HUES6 (cell line): ENCODE measurements around the gene MOSMO.
"Not testable (repeated sequence)": the region's sequence is repeated elsewhere in the genome, so short reads cannot be mapped to it uniquely, and the experiment has no call there.

Experiments used
- H3K27ac ChIP-seq: 2 replicates; pipeline ENCODE4 v1.7.0; 2013; ENCODE audit warnings: low read depth, mild to moderate bottlenecking, low read length, inconsistent platforms
- H3K27me3 ChIP-seq: 2 replicates; pipeline ENCODE4 v1.6.1; 2013; ENCODE audit warnings: low read length; ENCODE audit not compliant: control insufficient read depth, insufficient read depth
- H3K36me3 ChIP-seq: 2 replicates; pipeline ENCODE4 v1.6.1; 2013; ENCODE audit warnings: low read length; ENCODE audit not compliant: control insufficient read depth, insufficient read depth
- H3K4me1 ChIP-seq: 2 replicates; pipeline ENCODE4 v1.6.1; 2013; ENCODE audit warnings: low read length; ENCODE audit not compliant: control insufficient read depth, insufficient read depth
- H3K4me3 ChIP-seq: 2 replicates; pipeline ENCODE4 v1.5.1; 2013; ENCODE audit warnings: low read depth, low read length
- H3K9ac ChIP-seq: one replicate; pipeline ENCODE4 v1.6.1; 2013; ENCODE audit warnings: mild to moderate bottlenecking, low read length
- H3K9me3 ChIP-seq: 2 replicates; pipeline ENCODE4 v1.6.1; 2013; ENCODE audit warnings: low read depth, low read length; ENCODE audit not compliant: control insufficient read depth, insufficient read depth

MOSMO gene

DNA sequence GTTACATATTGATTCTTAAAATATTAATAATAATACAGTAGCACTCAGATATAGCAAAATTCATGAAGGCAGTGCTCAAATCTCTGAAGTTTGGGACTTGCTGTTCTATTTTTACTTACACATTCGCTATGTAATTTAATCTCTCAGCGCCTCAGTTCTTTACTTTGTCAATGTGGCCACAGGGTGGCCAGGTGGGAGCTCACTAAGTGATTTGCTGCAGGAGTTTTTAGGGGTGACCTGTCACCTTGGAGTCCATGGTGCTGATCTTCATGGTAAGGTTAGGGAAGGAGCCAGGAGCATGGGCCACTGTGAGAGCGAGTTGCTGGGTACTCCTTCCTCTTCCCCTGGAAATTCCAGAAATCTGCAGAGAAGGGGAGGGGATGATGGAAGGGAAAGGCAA lies 112.5 kb downstream of the MOSMO start:
- Histone ChIP-seq H3K9ac (no peak overlapping the region), H3K4me1 (no peaks in the 10 kb centered on the region), H3K36me3 (no peaks in the 10 kb centered on the region), H3K27ac (no peak overlapping the region), H3K9me3 (no peaks in the 10 kb centered on the region), H3K27me3 (no peaks in the 10 kb centered on the region), H3K4me3 (no peak overlapping the region)

DNA sequence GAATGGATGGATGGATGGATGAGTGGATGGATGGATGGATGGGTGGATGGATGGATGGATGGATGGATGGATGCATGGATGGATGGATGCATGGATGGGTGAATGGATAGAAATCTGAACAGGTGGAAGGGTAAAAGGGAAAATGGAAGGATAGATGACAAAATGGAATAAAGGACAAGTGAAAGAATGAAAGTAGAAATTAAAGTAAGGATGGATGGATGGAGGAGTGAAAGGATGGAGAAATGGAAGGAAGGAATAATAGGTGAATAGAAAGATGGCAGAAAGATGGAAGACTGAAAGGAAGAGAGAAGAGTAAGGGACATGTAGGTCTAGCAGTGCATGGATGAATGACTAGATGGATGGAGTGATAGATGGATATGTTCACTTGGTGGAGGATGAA lies 114.3 kb downstream of the MOSMO start:
- H3K9me3 ChIP-seq: no peaks in the 10 kb centered on the region
- H3K4me3 ChIP-seq: no peak overlapping the region
- H3K4me1 ChIP-seq: no peaks in the 10 kb centered on the region
- no peak overlapping the region for H3K27ac ChIP-seq
- no peaks in the 10 kb centered on the region for H3K27me3 ChIP-seq
- no peaks in the 10 kb centered on the region for H3K36me3 ChIP-seq
- H3K9ac ChIP-seq: no peak overlapping the region

DNA sequence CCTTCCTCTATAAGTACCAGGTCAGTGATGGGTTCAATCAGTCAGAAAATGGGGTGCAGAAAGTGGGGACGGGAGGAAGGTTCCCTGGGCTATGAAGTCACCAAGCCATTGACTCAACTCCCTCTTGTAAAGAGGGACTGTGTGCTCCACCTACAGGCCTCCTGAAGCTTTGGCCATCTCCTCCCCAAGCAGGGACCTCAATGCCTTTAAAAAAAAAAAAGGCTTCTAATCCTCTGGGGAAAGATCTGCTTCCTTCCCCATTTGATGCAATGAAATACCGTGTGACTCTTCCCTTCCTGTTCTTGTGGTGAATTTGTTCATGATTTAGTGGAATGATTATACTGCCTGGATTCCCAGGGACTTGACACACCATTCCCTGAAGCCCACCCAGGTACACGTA lies 115.2 kb downstream of the MOSMO start:
- H3K27ac ChIP-seq: no peak overlapping the region
- no peak overlapping the region for H3K9ac ChIP-seq
- no peaks in the 10 kb centered on the region; the same call in 1 of the 2 replicates for H3K27me3 ChIP-seq
- no peaks in the 10 kb centered on the region for H3K4me1 ChIP-seq
- no peaks in the 10 kb centered on the region for H3K9me3 ChIP-seq
- no peak overlapping the region for H3K4me3 ChIP-seq
- no peaks in the 10 kb centered on the region for H3K36me3 ChIP-seq

DNA sequence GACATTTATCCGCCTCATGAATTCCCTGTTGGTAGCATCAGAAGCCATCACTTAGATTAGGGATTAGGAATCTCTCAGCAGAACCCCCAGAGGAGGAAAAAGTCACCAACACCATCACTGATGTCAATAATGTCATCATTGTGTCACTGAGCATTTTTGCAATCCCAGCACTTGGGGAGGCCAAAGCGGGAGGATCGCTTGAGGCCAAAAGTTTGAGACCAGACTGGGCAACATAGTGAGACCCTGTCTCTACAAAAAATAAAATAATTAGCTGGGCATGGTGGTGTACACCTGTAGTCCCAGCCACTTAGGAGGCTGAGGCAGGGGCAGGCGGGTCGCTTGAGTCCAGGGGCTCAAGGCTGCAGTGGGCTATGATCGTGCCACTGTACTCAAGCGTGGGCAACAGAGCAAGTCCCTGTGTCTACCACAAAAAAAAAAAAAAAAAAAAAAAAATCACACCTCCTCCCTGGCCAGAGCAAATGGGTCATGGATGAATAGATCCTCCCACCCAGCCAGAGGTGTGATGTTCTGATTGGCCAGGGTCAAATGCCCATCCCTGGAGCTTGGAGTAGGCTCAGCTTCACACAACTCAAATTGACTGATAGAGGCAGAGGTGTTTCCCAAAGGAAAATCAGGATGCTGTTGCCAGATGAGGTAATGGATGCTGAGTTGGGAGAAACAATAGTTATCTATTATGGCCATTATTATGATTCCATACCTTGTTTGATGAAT lies 116.0 kb downstream of the MOSMO start:
- Histone ChIP-seq H3K36me3 (no peaks in the 10 kb centered on the region), H3K4me1 (no peaks in the 10 kb centered on the region), H3K27me3 (no peaks in the 10 kb centered on the region; the same call in 1 of the 2 replicates), H3K9ac (no peak overlapping the region), H3K9me3 (no peaks in the 10 kb centered on the region), H3K27ac (no peak overlapping the region), H3K4me3 (no peak overlapping the region)

DNA sequence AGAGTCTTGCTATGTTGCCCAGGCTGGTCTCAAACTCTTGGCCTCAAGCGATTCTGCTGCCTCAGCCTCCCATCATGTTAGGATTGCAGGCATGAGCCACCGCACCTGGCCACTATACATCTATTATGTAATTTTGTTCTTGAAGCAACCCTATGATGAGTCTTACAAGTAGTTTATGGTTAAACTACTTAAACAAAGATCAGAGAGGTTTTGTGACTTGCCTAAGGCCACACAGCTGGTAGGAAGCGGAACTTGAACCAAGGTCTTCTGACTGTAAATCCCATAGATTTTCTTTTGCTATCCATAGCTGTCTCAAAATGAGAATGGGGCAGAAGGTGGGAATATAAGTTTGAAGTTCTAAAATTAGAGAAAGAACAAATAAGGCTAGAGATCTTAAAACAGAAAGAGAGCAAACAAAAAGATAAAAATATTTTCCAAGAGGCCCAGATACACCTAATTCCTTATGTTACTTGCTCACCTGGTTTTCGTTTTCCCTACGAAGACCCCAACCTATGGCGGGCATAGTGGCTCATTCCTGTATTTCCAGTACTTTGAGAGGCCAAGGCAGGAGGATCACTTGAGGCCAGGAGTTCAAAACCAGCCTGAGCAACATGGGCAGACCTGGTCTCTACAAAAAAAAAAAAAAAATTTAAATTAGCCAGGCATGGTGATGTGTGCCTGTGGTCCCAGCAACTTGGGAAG lies 116.8 kb downstream of the MOSMO start:
- no peak overlapping the region for H3K27ac ChIP-seq
- no peaks in the 10 kb centered on the region; the same call in 1 of the 2 replicates for H3K27me3 ChIP-seq
- H3K9me3 ChIP-seq: no peaks in the 10 kb centered on the region
- H3K9ac ChIP-seq: no peak overlapping the region
- H3K4me1 ChIP-seq: no peaks in the 10 kb centered on the region
- no peaks in the 10 kb centered on the region for H3K36me3 ChIP-seq
- H3K4me3 ChIP-seq: no peak overlapping the region

DNA sequence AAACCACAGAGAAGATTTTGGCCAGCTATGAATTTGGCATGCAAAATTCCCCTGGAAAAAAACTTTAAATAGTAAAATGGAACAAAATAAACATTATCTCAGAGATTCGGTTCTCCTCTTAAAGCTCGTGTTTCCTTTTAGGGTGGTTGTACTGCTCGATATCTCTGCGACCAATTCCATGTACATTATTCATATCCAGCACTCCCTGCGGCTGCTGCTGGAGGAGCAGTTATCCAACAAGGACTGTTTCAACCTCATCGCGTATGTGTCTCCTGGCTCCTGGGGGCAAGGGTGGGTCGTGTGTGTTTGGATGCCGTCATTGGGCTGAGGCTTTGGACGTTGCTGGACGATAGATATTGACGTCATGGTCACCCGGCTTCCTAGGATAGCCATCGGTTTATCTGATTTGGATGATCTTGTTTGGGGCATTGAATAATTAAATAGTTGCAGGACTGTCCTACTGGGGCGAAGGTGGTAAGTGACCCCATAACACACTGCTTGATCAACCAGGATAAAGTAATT lies 118.2 kb downstream of the MOSMO start:
- no peaks in the 10 kb centered on the region for H3K36me3 ChIP-seq
- H3K9ac ChIP-seq: no peak overlapping the region
- no peaks in the 10 kb centered on the region for H3K9me3 ChIP-seq
- H3K27ac ChIP-seq: no peak overlapping the region
- no peak overlapping the region for H3K4me3 ChIP-seq
- no peaks in the 10 kb centered on the region for H3K4me1 ChIP-seq
- H3K27me3 ChIP-seq: no peaks in the 10 kb centered on the region; the same call in 1 of the 2 replicates

DNA sequence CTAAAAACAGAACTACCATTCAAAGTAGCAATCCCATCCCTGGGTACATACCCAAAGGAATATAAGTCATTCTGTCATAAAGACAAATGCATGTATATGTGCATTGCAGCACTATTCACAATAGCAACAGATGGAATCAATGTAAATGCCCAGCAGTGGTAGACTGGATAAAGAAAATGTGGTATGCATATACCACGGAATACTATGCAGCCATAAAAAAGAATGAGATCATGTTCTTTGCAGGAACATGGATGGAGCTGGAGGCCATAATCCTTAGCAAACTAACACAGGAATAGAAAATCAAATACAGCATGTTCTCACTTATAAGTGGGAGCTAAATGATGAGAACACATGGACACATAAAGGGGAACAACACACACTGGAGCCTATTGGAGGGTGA lies 120.6 kb downstream of the MOSMO start:
- H3K4me3 ChIP-seq, H3K27me3 ChIP-seq, H3K36me3 ChIP-seq, H3K9ac ChIP-seq, H3K9me3 ChIP-seq, H3K4me1 ChIP-seq, H3K27ac ChIP-seq: not testable (repeated sequence)

DNA sequence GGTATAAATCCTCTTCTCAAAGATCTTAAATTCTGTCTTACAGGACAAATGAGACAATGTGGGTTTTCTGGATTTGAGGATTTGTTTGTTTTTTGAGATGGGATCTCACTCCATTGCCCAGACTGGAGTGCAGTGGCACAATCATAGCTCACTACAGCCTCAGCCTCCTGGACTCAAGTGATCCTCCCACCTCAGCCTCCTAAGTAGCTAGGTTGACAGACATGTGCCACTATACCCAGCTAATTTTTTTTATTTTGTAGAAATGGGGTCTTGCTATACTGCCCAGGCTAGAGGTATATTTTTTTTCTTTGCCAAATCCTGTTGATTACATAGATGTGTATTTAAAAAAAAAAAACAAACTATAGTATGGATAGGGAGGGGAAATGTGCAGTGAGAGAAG lies 122.6 kb downstream of the MOSMO start:
- Histone ChIP-seq H3K36me3 (no peaks in the 10 kb centered on the region), H3K9ac (no peak overlapping the region), H3K27ac (no peak overlapping the region), H3K9me3 (no peaks in the 10 kb centered on the region), H3K4me3 (no peak overlapping the region), H3K27me3 (no peaks in the 10 kb centered on the region; the same call in 1 of the 2 replicates), H3K4me1 (no peaks in the 10 kb centered on the region)

DNA sequence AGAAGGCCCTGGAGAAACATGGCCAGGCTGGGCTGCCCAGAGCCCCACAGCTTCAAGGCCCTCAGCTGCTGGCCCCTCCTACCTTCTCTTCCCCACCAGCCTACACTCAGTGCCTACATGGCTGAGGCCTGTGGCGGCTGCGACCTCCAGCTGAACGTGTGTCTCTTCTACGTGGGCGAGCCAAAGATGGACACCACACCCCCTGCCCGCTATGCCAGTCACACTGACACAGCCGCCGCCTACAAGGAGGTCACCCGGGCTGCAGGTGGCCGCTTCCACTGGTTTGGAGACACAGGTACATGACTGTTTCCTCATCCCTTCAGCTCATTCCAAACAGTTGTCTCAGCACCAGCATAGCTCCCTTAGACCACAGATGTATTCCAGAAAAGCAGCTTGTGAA lies 124.9 kb downstream of the MOSMO start:
- peaks cover 3% of the 10 kb centered on the region; the same call in 1 of the 2 replicates for H3K27me3 ChIP-seq
- no peaks in the 10 kb centered on the region for H3K36me3 ChIP-seq
- H3K4me1 ChIP-seq: 0 out of 2 replicates have a peak, but pooled peaks cover 3% of the 10 kb centered on the region
- H3K9ac ChIP-seq: no peak overlapping the region
- no peaks in the 10 kb centered on the region for H3K9me3 ChIP-seq
- no peak overlapping the region for H3K4me3 ChIP-seq
- no peak overlapping the region for H3K27ac ChIP-seq
